Measurements from ENCODE around the gene AIP. TPM values are rescaled to one million over a fixed set of nuclear protein-coding genes. Genes with fewer than 3 reads are reported as not detected.
"Not testable (repeated sequence)": the region's sequence is repeated elsewhere in the genome, so short reads cannot be mapped to it uniquely, and the experiment has no call there.

The AIP gene
- total RNA-seq, 1 donor from 2014 or later, result 51.3 TPM

- intact Hi-C loops (cut with micrococcal nuclease), result no loop called here
- DNase-seq, result no peak
- no peak for ATAC-seq
Observed at GRCh38 chr11:67502328-67502979, 19.6 kb downstream of the AIP start.

- intact Hi-C loops (cut with micrococcal nuclease), result no loop called here
- no peak for DNase-seq
- no peak for ATAC-seq
Observed at GRCh38 chr11:67503119-67504004, 20.5 kb downstream of the AIP start.

- DNase-seq (peak; percentile 62), ATAC-seq (no peak)
- intact Hi-C loops (cut with micrococcal nuclease), result no loop called here
Observed at GRCh38 chr11:67504005-67504949, 21.5 kb downstream of the AIP start.

GRCh38 chr11:67504950-67505581 is 22.2 kb downstream of the AIP start, which contains the start of gene PITPNM1:
Gene PITPNM1 (minus strand): TSS chr11:67505363. CDS start chr11:67504180, 1,183 bp downstream.
- intact Hi-C loops (cut with micrococcal nuclease), result no loop called here
- ATAC-seq, result peak; percentile 62
- peak; percentile 90 for DNase-seq

- ATAC-seq, result peak; percentile 62
- peak; percentile 94 for DNase-seq
- intact Hi-C loops (cut with micrococcal nuclease), result no loop called here
Observed at GRCh38 chr11:67505605-67506396, 23.0 kb downstream of the AIP start.

GRCh38 chr11:67506426-67507051 is 23.7 kb downstream of the AIP start:
- ATAC-seq, result no peak

GRCh38 chr11:67507242-67507863 is 24.5 kb downstream of the AIP start:
- intact Hi-C loops (cut with micrococcal nuclease), result no loop called here
- no peak for DNase-seq
- peak; percentile 4 for ATAC-seq

More at GRCh38 chr11:67506426-67507051, 23.7 kb downstream of the AIP start:
- no peak for DNase-seq
- intact Hi-C loops (cut with micrococcal nuclease), result no loop called here

- peak; percentile 82 for ATAC-seq
- intact Hi-C loops (cut with micrococcal nuclease), result no loop called here
Observed at GRCh38 chr11:67507864-67508485, 25.1 kb downstream of the AIP start, which contains the start of gene CDK2AP2. Gene CDK2AP2 (minus strand): TSS chr11:67508162. CDS start chr11:67508082, 80 bp downstream.

GRCh38 chr11:67508486-67509121 is 25.8 kb downstream of the AIP start:
- intact Hi-C loops (cut with micrococcal nuclease), result no loop called here
- DNase-seq, result peak; percentile 100
- peak; percentile 62 for ATAC-seq

More at GRCh38 chr11:67507864-67508485, 25.1 kb downstream of the AIP start, which contains the start of gene CDK2AP2:
- DNase-seq, result peak; percentile 100

GRCh38 chr11:67510023-67510345 is 27.2 kb downstream of the AIP start:
- ATAC-seq (no peak), DNase-seq (no peak)
- intact Hi-C loops (cut with micrococcal nuclease), result no loop called here

- DNase-seq; ATAC-seq; intact Hi-C loops (cut with micrococcal nuclease): not testable (repeated sequence)
Observed at GRCh38 chr11:67511558-67511957, 28.7 kb downstream of the AIP start.

GRCh38 chr11:67514116-67514515 is 31.3 kb downstream of the AIP start:
- intact Hi-C loops (cut with micrococcal nuclease), result no loop called here
- DNase-seq (no peak), ATAC-seq (no peak)

GRCh38 chr11:67516806-67517205 is 34.0 kb downstream of the AIP start:
- intact Hi-C loops (cut with micrococcal nuclease), result no loop called here
- no peak for ATAC-seq

GRCh38 chr11:67517784-67518552 is 35.1 kb downstream of the AIP start:
- no peak for ATAC-seq
- intact Hi-C loops (cut with micrococcal nuclease), result no loop called here
- DNase-seq, result no peak

More at GRCh38 chr11:67516806-67517205, 34.0 kb downstream of the AIP start:
- no peak for DNase-seq

- ATAC-seq (no peak), DNase-seq (no peak)
- intact Hi-C loops (cut with micrococcal nuclease), result no loop called here
Observed at GRCh38 chr11:67519726-67520125, 36.9 kb downstream of the AIP start.
